Measurements from ENCODE around the gene MAGI1. TPM values are rescaled to one million over a fixed set of nuclear protein-coding genes. Genes with fewer than 3 reads are reported as not detected.

MAGI1 gene
- total RNA-seq, 1 experiment from 2014 or later: 38.6 TPM

DNA sequence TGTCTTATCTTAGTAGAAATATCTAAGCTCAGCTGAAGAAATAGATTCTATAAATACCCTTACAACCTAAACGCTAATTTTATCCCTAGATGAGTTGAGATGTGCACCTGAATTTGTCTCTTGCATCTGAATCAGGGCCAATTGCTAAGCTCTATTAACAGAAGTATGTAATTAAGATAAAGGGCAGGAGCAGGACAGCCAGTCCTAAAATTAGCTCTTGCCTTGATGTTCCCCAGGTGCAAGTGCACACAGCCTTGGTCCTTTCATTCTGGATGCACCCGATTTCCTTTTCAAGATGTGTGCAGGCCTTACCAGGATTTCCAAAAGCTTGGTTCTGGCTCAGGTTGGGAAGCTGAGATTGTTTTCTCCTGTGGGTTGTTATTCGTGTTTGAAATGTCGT, 52.4 kb downstream of the MAGI1 start:
- no peak overlapping the region for H3K27ac ChIP-seq (ENCODE audit: low read depth, low read length)
- H2AFZ ChIP-seq (ENCODE audit: low read depth, low read length, poor library complexity, severe bottlenecking): no peak overlapping the region
- H3K9me2 ChIP-seq (ENCODE audit: insufficient read depth): no peaks in the 10 kb centered on the region
- ChIA-PET CTCF (no interaction called here), RAD21 (ENCODE audit: low non-redundant PET in 1 of 2, low total read pairs in 2 of 2, uncharacterized antibody in 2 of 2, unreplicated experiment in 2 of 2) (no interaction called here), POLR2A (no interaction called here)
- DNase-seq (ENCODE audit: low read depth, low spot score) (no peak), ATAC-seq (no peak)
- H3K9me3 ChIP-seq (ENCODE audit: control insufficient read depth in 1 of 2, insufficient read depth in 1 of 2, low read depth in 1 of 2, low read length in 2 of 2): no peaks in the 10 kb centered on the region
- no peaks in the 10 kb centered on the region for H3K36me3 ChIP-seq (ENCODE audit: control insufficient read depth in 1 of 2, insufficient read depth in 2 of 2, low read length in 2 of 2)
- TF ChIP-seq CEBPB (IDR thresholded peaks at IDR 0.05; ENCODE audit: low read depth) (no peak), TCF7L2 (IDR thresholded peaks at IDR 0.05; ENCODE audit: borderline replicate concordance, extremely low read depth, insufficient read depth, insufficient read length) (no peak), SRF (IDR thresholded peaks at IDR 0.05; ENCODE audit: low read depth) (no peak), ZFX (IDR thresholded peaks at IDR 0.05) (no peak), SP1 (IDR thresholded peaks at IDR 0.05; ENCODE audit: low read depth) (no peak), FOSL1 (IDR thresholded peaks at IDR 0.05; ENCODE audit: low read depth) (no peak), EZH2phosphoT487 (IDR thresholded peaks at IDR 0.05; ENCODE audit: borderline replicate concordance) (no peak)
- TF ChIP-seq, protein P1, sequence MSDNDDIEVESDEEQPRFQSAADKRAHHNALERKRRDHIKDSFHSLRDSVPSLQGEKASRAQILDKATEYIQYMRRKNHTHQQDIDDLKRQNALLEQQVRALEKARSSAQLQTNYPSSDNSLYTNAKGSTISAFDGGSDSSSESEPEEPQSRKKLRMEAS (IDR thresholded peaks at IDR 0.05): no peak
- TF ChIP-seq, protein P2, sequence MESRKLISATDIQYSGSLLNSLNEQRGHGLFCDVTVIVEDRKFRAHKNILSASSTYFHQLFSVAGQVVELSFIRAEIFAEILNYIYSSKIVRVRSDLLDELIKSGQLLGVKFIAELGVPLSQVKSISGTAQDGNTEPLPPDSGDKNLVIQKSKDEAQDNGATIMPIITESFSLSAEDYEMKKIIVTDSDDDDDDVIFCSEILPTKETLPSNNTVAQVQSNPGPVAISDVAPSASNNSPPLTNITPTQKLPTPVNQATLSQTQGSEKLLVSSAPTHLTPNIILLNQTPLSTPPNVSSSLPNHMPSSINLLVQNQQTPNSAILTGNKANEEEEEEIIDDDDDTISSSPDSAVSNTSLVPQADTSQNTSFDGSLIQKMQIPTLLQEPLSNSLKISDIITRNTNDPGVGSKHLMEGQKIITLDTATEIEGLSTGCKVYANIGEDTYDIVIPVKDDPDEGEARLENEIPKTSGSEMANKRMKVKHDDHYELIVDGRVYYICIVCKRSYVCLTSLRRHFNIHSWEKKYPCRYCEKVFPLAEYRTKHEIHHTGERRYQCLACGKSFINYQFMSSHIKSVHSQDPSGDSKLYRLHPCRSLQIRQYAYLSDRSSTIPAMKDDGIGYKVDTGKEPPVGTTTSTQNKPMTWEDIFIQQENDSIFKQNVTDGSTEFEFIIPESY (IDR thresholded peaks at IDR 0.05; ENCODE audit: extremely low read depth, insufficient replicate concordance, low read length): no peak
- no peak overlapping the region for H3K4me3 ChIP-seq (replicated peaks in 1 of 2; ENCODE audit: low read depth in 1 of 2, low read length in 2 of 2)
- no TSS peak for BruUV-seq (replicated peaks)
- intact Hi-C loops (cut with micrococcal nuclease): no loop called here
- H3K4me2 ChIP-seq (ENCODE audit: low read length): no peak overlapping the region
- no peaks in the 10 kb centered on the region for H3K4me1 ChIP-seq (ENCODE audit: control insufficient read depth in 1 of 2, insufficient read depth in 2 of 2, low read length in 2 of 2)
- H3K9ac ChIP-seq (ENCODE audit: low read length): no peak overlapping the region
- no peaks in the 10 kb centered on the region for H3K27me3 ChIP-seq (ENCODE audit: insufficient read depth, low read length)
- H4K20me1 ChIP-seq (ENCODE audit: insufficient read depth): no peaks in the 10 kb centered on the region
- no peaks in the 10 kb centered on the region for H3K79me2 ChIP-seq (ENCODE audit: insufficient read depth, low read length)

DNA sequence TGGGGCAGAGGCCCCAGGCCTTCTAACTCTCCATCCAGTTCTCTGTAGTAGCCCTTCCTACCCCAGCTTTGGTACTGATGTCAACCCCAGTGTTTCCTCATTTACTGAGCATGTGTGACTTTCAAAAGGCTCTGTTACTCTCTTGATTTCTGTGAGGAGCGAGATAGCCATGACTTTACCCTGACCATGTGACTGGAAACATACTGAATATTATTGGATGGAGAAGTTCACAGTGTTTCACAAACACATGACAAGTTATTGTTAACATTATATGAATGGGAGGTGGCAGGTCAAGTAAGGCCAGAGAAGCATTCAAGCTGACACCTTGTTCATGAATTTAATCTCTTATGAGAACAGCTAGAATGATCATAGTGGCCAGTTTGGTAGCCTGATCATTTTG, 53.7 kb downstream of the MAGI1 start:
- ATAC-seq: no peak
- BruUV-seq (replicated peaks): no TSS peak
- no peak overlapping the region for H3K4me3 ChIP-seq (replicated peaks in 1 of 2; ENCODE audit: low read depth in 1 of 2, low read length in 2 of 2)
- H3K36me3 ChIP-seq (ENCODE audit: control insufficient read depth in 1 of 2, insufficient read depth in 2 of 2, low read length in 2 of 2): no peaks in the 10 kb centered on the region
- H3K9me2 ChIP-seq (ENCODE audit: insufficient read depth): no peaks in the 10 kb centered on the region
- no peak overlapping the region for H3K27ac ChIP-seq (ENCODE audit: low read depth, low read length)
- DNase-seq (ENCODE audit: low read depth, low spot score): no peak
- POLR2A ChIA-PET: no interaction called here
- H2AFZ ChIP-seq (ENCODE audit: low read depth, low read length, poor library complexity, severe bottlenecking): no peak overlapping the region
- intact Hi-C loops (cut with micrococcal nuclease): no loop called here
- no peaks in the 10 kb centered on the region for H3K27me3 ChIP-seq (ENCODE audit: insufficient read depth, low read length)
- RAD21 ChIA-PET (ENCODE audit: low non-redundant PET in 1 of 2, low total read pairs in 2 of 2, uncharacterized antibody in 2 of 2, unreplicated experiment in 2 of 2): no interaction called here
- no peaks in the 10 kb centered on the region for H4K20me1 ChIP-seq (ENCODE audit: insufficient read depth)
- no peak overlapping the region for H3K9ac ChIP-seq (ENCODE audit: low read length)
- peaks cover 2 to 6% of the 10 kb centered on the region in 2 experiments; a peak in 3 of 4 replicates for H3K4me1 ChIP-seq (ENCODE audit: control insufficient read depth in 1 of 2, insufficient read depth in 2 of 2, low read length in 2 of 2)
- no peaks in the 10 kb centered on the region for H3K9me3 ChIP-seq (ENCODE audit: control insufficient read depth in 1 of 2, insufficient read depth in 1 of 2, low read depth in 1 of 2, low read length in 2 of 2)
- CTCF ChIA-PET: no interaction called here
- H3K79me2 ChIP-seq (ENCODE audit: insufficient read depth, low read length): no peaks in the 10 kb centered on the region
- no peak overlapping the region for H3K4me2 ChIP-seq (ENCODE audit: low read length)
- no peak for TF ChIP-seq ZFX (IDR thresholded peaks at IDR 0.05)
- no peak for TF ChIP-seq CBX3 (IDR thresholded peaks at IDR 0.05; ENCODE audit: low read depth)
- TF ChIP-seq, protein P1 (IDR thresholded peaks at IDR 0.05): no peak
- no peak for TF ChIP-seq FOSL1 (IDR thresholded peaks at IDR 0.05; ENCODE audit: low read depth)
- TF ChIP-seq EZH2 (IDR thresholded peaks at IDR 0.05): no peak
- no peak for TF ChIP-seq TCF7L2 (IDR thresholded peaks at IDR 0.05; ENCODE audit: borderline replicate concordance, extremely low read depth, insufficient read depth, insufficient read length)
- no peak for TF ChIP-seq POLR2AphosphoS5 (IDR thresholded peaks at IDR 0.05; ENCODE audit: low read depth, low read length)
- TF ChIP-seq EZH2phosphoT487 (IDR thresholded peaks at IDR 0.05; ENCODE audit: borderline replicate concordance): no peak
- TF ChIP-seq SIN3A (IDR thresholded peaks at IDR 0.05; ENCODE audit: low read depth): no peak
- TF ChIP-seq, protein P3, sequence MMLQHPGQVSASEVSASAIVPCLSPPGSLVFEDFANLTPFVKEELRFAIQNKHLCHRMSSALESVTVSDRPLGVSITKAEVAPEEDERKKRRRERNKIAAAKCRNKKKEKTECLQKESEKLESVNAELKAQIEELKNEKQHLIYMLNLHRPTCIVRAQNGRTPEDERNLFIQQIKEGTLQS (IDR thresholded peaks at IDR 0.05): no peak
- TF ChIP-seq CEBPB (IDR thresholded peaks at IDR 0.05; ENCODE audit: low read depth): no peak
- no peak for TF ChIP-seq RAD21 (IDR thresholded peaks at IDR 0.05; ENCODE audit: low read depth)
- TF ChIP-seq, protein P4, sequence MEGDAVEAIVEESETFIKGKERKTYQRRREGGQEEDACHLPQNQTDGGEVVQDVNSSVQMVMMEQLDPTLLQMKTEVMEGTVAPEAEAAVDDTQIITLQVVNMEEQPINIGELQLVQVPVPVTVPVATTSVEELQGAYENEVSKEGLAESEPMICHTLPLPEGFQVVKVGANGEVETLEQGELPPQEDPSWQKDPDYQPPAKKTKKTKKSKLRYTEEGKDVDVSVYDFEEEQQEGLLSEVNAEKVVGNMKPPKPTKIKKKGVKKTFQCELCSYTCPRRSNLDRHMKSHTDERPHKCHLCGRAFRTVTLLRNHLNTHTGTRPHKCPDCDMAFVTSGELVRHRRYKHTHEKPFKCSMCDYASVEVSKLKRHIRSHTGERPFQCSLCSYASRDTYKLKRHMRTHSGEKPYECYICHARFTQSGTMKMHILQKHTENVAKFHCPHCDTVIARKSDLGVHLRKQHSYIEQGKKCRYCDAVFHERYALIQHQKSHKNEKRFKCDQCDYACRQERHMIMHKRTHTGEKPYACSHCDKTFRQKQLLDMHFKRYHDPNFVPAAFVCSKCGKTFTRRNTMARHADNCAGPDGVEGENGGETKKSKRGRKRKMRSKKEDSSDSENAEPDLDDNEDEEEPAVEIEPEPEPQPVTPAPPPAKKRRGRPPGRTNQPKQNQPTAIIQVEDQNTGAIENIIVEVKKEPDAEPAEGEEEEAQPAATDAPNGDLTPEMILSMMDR (IDR thresholded peaks at IDR 0.05 in 2 of 3, conservative IDR thresholded peaks at IDR 0.05 in 1 of 3; ENCODE audit: borderline replicate concordance in 1 of 3, insufficient read depth in 1 of 3, low read depth in 2 of 3, low read length in 2 of 3): no peak
- no peak for TF ChIP-seq SP1 (IDR thresholded peaks at IDR 0.05; ENCODE audit: low read depth)
- TF ChIP-seq ZNF274 (IDR thresholded peaks at IDR 0.05; ENCODE audit: low read depth, low read length): no peak
